ENCODE measurements around the gene P2RX2.

P2RX2 gene

DNA sequence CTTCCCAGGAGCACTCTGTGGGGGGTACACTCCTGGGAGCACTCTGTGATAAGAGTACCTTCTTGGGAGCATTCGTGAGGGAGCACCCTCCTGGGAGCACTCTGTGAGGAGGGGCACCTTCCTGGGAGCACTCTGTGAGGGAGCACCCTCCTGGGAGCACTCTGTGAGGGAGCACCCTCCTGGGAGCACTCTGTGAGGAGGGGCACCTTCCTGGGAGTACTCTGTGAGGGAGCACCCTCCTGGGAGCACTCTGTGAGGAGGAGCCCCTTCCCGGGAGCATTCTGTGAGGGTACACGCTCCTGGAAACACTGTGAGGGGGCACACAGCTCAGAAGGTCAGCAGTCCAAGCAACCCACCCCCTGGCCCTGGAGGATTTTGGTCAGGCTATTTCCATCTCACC is 30.8 kb upstream of the P2RX2 start:
- DNase-seq (ENCODE audit: low spot score): no peak
- TF ChIP-seq, protein P1, sequence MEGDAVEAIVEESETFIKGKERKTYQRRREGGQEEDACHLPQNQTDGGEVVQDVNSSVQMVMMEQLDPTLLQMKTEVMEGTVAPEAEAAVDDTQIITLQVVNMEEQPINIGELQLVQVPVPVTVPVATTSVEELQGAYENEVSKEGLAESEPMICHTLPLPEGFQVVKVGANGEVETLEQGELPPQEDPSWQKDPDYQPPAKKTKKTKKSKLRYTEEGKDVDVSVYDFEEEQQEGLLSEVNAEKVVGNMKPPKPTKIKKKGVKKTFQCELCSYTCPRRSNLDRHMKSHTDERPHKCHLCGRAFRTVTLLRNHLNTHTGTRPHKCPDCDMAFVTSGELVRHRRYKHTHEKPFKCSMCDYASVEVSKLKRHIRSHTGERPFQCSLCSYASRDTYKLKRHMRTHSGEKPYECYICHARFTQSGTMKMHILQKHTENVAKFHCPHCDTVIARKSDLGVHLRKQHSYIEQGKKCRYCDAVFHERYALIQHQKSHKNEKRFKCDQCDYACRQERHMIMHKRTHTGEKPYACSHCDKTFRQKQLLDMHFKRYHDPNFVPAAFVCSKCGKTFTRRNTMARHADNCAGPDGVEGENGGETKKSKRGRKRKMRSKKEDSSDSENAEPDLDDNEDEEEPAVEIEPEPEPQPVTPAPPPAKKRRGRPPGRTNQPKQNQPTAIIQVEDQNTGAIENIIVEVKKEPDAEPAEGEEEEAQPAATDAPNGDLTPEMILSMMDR (IDR thresholded peaks at IDR 0.05; ENCODE audit: borderline replicate concordance, control extremely low read depth, extremely low read depth, insufficient read depth, missing control alignments): no peak
- in situ Hi-C loops (cut with MboI; ENCODE audit: low sequenced_read_pairs, unreplicated experiment): no loop called here

DNA sequence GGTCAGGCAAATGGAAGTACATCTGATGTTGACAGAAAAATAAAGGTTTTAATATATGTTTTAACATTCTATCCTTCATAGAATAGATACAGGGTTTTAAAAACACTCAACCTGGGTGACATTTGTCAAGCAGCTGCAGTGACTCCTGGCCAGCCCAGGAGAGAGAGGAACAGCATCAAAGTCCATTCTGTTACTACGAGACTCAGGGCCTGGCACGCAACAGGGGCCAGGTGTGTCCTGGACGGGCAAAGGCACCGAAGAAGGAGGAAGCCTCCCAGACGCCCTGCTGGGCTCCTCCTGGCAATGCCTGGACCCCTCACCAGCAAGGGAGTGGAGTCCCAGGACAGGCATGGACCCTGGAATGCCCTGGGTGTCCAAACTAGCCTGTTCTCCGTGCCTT is 30.3 kb upstream of the P2RX2 start:
- in situ Hi-C loops (cut with MboI; ENCODE audit: low sequenced_read_pairs, unreplicated experiment): no loop called here
- DNase-seq (ENCODE audit: low spot score): no peak
- TF ChIP-seq, protein P1 (IDR thresholded peaks at IDR 0.05; ENCODE audit: borderline replicate concordance, control extremely low read depth, extremely low read depth, insufficient read depth, missing control alignments): no peak

DNA sequence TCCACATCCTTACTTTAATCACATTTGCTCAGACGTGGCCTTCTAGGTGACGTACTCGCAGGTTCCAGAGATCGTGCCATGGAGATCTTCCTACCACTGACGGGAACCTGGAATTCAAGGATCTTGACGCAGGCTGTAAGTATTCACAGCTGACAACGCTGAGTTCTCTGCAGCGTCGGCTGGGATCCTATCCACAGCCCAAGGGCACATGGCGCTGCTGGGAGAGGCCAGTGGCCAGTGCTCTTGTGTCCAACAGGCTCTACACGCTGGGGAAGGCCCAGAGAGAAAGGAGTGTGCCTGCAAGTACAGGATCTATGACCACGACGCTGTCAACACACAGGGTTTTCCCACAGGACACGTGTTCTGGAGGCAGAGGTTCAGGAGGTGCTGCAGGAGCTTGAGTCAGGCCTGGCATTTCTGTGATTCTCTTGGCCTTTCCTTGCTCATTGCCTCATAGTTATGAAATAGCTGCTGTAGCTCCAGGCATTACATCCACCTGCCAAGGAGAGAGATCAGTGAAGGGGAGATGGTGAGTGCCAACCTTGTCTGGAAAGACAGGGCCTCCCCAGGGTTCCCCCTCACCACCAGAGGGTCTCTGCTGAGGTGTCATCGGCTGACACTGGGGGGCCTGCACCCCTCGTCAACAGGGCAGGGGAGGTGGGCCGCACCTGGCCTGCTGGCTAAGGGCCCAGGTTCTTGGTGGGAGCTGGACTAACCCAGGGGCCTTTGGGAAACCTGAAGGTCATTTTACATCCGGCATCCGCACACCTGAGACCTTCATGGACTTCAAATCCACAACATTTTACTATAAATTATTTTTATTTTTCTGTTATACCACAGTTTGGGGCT is 29.5 kb upstream of the P2RX2 start:
- in situ Hi-C loops (cut with MboI; ENCODE audit: low sequenced_read_pairs, unreplicated experiment): no loop called here
- TF ChIP-seq, protein P1 (IDR thresholded peaks at IDR 0.05; ENCODE audit: borderline replicate concordance, control extremely low read depth, extremely low read depth, insufficient read depth, missing control alignments): no peak
- DNase-seq (ENCODE audit: low spot score): no peak

DNA sequence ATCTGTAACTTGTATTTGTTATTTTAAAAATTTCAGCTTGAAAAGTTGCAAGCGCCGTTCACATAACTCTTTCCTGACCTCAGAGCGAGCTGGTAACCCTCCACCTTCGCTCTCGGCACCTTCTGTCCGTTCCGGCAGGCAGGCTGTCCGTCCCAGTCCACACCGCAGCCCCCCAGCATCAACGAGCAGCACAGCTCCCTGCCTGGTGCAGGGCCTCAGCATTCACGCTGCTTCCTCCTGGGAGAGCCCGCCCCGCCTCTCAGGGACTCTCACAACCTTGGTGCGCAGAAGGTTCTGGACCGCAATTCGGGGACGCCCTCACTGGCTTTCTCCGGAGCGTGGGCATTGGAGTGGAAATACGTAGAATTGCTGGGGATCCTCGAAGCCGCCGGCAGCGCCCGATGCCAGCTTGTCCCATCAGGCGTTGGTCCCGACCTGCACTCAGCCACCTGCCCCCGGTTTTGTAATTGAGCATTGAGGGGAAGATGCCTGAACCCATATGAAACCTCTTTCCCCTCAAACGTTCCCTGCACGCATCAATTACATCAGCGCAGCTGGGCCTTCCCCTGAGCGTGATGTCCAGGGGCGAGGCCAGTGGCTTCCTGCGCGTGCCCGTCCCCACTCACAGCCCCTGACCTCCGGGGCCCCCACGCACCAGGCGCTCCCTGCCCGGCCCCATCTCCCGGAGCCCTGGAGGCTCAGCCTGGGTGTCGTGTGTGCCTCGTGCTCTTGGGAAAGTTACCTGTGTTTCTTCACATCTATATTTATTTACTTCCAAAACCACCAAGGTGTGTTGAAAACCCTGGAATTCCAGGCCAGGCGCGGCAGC is 27.3 kb upstream of the P2RX2 start:
- TF ChIP-seq, protein P1 (IDR thresholded peaks at IDR 0.05; ENCODE audit: borderline replicate concordance, control extremely low read depth, extremely low read depth, insufficient read depth, missing control alignments): no peak
- DNase-seq (ENCODE audit: low spot score): no peak
- in situ Hi-C loops (cut with MboI; ENCODE audit: low sequenced_read_pairs, unreplicated experiment): no loop called here

DNA sequence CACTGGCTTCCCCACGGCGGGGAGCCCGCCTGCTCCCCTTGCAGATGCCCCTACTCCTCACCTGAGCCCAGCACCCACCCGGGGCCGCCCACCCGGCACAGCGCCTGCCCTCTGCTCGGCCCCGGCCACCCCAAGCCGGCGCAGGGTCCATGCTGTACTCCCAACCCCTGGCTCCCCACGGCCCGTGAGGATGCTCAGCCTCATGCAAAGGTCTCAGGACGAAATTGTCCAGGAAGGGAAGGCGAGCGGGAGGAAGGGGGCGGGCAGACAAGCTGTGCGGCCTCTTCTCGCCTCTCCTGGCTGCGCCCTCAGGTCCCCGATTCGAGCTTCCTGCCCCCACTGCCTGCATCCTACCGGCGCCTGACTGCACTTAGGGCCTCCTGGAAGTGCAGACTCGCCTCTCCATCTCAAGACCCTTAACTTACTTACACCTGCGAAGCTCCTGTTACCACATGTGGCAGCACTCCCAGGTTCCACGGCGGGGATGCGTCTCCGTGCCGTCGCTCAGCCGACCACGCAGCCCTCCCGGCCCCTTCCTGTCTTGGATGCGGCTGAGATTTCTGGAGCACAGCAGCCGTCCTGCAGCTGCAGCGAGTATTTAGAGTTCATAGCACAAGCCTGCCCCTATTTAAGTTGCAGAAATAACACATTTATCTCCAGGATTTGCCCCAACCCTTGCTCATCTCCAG is 26.1 kb upstream of the P2RX2 start:
- in situ Hi-C loops (cut with MboI; ENCODE audit: low sequenced_read_pairs, unreplicated experiment): no loop called here

DNA sequence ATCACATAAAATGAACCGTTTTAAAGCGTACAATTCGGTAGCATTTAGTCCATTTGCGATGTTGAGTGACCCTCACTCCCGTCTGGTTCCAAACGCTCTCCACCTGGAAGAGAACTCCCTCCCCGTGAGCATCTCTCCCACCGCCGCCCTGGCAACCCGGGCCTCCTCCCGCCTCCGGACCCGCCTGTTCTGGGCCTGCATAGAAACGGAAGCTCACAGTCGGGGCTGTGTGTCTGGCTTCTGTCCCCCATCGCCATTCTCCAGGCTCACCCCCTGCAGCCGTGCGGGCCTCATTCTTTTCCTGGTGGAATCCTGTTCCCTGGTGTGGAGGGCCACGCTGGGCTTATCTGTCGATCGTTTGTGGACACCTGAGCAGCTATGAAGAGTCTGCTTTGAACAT is 25.5 kb upstream of the P2RX2 start:
- TF ChIP-seq, protein P1 (IDR thresholded peaks at IDR 0.05; ENCODE audit: borderline replicate concordance, control extremely low read depth, extremely low read depth, insufficient read depth, missing control alignments): no peak
- in situ Hi-C loops (cut with MboI; ENCODE audit: low sequenced_read_pairs, unreplicated experiment): no loop called here
- no peak for DNase-seq (ENCODE audit: low spot score)

More for the DNA sequence above, 26.1 kb upstream of the P2RX2 start:
- TF ChIP-seq, protein P1 (IDR thresholded peaks at IDR 0.05; ENCODE audit: borderline replicate concordance, control extremely low read depth, extremely low read depth, insufficient read depth, missing control alignments): no peak
- DNase-seq (ENCODE audit: low spot score): no peak
